Parathyroid adenoma (tissue), 2 donors: ENCODE measurements around the gene PTPRD.

Experiments used
- H2AFZ ChIP-seq: fragments of 300-600 bp; sonication (generic); one replicate; pipeline ENCODE4 v1.7.0; 2017; ENCODE audit warnings: antibody characterized with exemption, mild to moderate bottlenecking
- H3K27ac ChIP-seq: fragments of 300-600 bp; sonication (generic); one replicate; pipeline ENCODE4 v1.7.0; 2017
- H3K27me3 ChIP-seq: fragments of 300-600 bp; sonication (generic); one replicate; pipeline ENCODE4 v1.7.0; 2017; ENCODE audit warnings: low read length; ENCODE audit not compliant: control insufficient read depth, insufficient read depth
- H3K36me3 ChIP-seq: fragments of 300-600 bp; sonication (generic); one replicate; pipeline ENCODE4 v1.7.0; 2017; ENCODE audit warnings: low read length; ENCODE audit not compliant: control insufficient read depth, insufficient read depth
- H3K4me1 ChIP-seq: fragments of 300-600 bp; sonication (generic); one replicate; pipeline ENCODE4 v1.7.0; 2017; ENCODE audit warnings: control low read depth
- H3K4me2 ChIP-seq: fragments of 300-600 bp; sonication (generic); one replicate; pipeline ENCODE4 v1.7.0; 2017; ENCODE audit warnings: low read length
- H3K4me3 ChIP-seq: fragments of 300-600 bp; sonication (generic); one replicate; pipeline ENCODE4 v1.7.0; 2017; ENCODE audit warnings: low read depth, low read length
- H3K79me2 ChIP-seq: fragments of 300-600 bp; sonication (generic); one replicate; pipeline ENCODE4 v1.7.0; 2017; ENCODE audit warnings: control low read depth
- H3K9ac ChIP-seq: fragments of 300-600 bp; sonication (generic); one replicate; pipeline ENCODE4 v1.7.0; 2017; ENCODE audit warnings: mild to moderate bottlenecking
- H3K9me3 ChIP-seq: fragments of 300-600 bp; sonication (generic); one replicate; pipeline ENCODE4 v1.7.0; 2017; ENCODE audit warnings: low read length; ENCODE audit not compliant: control insufficient read depth
- TF ChIP-seq, protein P1 (sequence below): fragments of 300-600 bp; sonication (generic); IDR thresholded peaks from one replicate; pipeline ENCODE4 v1.7.0; 2017; ENCODE audit warnings: antibody characterized with exemption, mild to moderate bottlenecking
- donor health status: primary hyperparathyroidism.

PTPRD gene

GRCh38 chr9:9612270-9612669 lies 1000.5 kb downstream of the PTPRD start:
- no peaks in the 10 kb centered on the region for H3K9me3 ChIP-seq
- H3K27ac ChIP-seq: no peak overlapping the region
- no peaks in the 10 kb centered on the region for H3K27me3 ChIP-seq
- TF ChIP-seq, protein P1, sequence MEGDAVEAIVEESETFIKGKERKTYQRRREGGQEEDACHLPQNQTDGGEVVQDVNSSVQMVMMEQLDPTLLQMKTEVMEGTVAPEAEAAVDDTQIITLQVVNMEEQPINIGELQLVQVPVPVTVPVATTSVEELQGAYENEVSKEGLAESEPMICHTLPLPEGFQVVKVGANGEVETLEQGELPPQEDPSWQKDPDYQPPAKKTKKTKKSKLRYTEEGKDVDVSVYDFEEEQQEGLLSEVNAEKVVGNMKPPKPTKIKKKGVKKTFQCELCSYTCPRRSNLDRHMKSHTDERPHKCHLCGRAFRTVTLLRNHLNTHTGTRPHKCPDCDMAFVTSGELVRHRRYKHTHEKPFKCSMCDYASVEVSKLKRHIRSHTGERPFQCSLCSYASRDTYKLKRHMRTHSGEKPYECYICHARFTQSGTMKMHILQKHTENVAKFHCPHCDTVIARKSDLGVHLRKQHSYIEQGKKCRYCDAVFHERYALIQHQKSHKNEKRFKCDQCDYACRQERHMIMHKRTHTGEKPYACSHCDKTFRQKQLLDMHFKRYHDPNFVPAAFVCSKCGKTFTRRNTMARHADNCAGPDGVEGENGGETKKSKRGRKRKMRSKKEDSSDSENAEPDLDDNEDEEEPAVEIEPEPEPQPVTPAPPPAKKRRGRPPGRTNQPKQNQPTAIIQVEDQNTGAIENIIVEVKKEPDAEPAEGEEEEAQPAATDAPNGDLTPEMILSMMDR: no peak
- no peak overlapping the region for H3K4me2 ChIP-seq
- H2AFZ ChIP-seq: no peak overlapping the region
- H3K4me1 ChIP-seq: no peaks in the 10 kb centered on the region
- no peaks in the 10 kb centered on the region for H3K36me3 ChIP-seq
- no peak overlapping the region for H3K9ac ChIP-seq
- no peak overlapping the region for H3K4me3 ChIP-seq
- H3K79me2 ChIP-seq: no peaks in the 10 kb centered on the region

DNA sequence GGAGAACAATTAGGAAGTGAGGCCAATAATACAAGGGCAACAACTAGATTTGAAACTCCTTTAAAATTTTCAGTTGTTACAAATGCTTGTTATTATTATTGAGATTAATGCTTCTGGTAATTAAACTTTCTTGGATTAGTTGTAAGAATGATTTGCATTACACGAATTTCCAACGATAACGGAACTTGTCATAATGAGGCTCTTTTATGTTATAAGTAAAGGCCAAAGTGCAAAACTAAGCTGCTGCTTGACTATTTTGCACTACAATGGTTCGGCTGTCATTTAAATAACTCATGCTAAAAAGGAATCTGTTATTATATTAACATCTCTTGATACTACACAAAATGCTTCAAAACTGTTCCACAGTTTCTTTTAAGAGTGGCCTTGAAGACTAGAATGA lies 1007.1 kb downstream of the PTPRD start:
- H3K79me2 ChIP-seq: no peaks in the 10 kb centered on the region
- H3K4me1 ChIP-seq: no peaks in the 10 kb centered on the region
- no peak overlapping the region for H3K4me3 ChIP-seq
- no peaks in the 10 kb centered on the region for H3K36me3 ChIP-seq
- no peak overlapping the region for H3K4me2 ChIP-seq
- H3K27me3 ChIP-seq: no peaks in the 10 kb centered on the region
- H3K9ac ChIP-seq: no peak overlapping the region
- TF ChIP-seq, protein P1: no peak
- H3K9me3 ChIP-seq: no peaks in the 10 kb centered on the region
- no peak overlapping the region for H3K27ac ChIP-seq
- no peak overlapping the region for H2AFZ ChIP-seq

DNA sequence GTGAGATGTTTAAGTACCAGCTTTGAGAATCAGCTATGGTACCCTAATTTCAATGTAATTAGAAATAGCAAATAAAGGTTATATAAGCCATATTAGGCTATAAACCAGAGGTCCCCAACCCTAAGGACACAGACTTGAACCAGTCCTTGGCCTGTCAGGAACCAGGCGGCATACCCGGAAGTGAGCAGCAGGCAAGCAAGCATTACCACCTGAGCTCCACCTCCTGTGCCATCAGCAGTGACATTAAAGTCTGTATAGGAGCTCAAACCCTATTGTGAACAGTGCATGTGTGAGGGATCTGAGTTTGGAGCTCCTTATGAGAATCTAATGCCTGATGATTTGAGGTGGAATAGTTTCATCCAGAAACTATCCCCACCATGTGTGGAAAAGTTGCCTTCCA lies 1009.5 kb downstream of the PTPRD start:
- no peaks in the 10 kb centered on the region for H3K4me1 ChIP-seq
- H3K27me3 ChIP-seq: no peaks in the 10 kb centered on the region
- TF ChIP-seq, protein P1: no peak
- H3K27ac ChIP-seq: no peak overlapping the region
- no peaks in the 10 kb centered on the region for H3K9me3 ChIP-seq
- no peak overlapping the region for H3K4me2 ChIP-seq
- H3K4me3 ChIP-seq: no peak overlapping the region
- no peaks in the 10 kb centered on the region for H3K79me2 ChIP-seq
- H3K9ac ChIP-seq: no peak overlapping the region
- no peaks in the 10 kb centered on the region for H3K36me3 ChIP-seq
- H2AFZ ChIP-seq: no peak overlapping the region

DNA sequence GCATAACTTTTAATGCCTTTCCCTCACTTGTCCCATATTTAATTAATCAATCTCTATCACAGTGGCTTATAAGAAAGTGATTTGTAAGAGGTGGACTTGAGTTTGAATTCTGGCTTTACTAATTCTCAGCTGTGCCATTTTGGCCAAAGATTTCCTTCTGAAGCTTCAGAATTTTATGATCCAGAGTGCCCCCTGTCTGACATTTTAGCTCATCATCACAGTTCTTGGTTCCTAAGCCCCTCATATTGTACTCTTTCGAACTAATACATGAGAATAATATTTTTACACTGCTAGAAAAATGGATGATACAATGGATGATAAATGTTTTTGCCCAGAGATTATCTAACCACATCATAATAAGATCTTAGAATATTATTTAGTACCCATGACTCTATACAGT lies 1014.1 kb downstream of the PTPRD start:
- Histone ChIP-seq H3K9me3 (no peaks in the 10 kb centered on the region), H3K4me1 (no peaks in the 10 kb centered on the region), H3K36me3 (no peaks in the 10 kb centered on the region), H3K9ac (no peak overlapping the region), H3K27ac (no peak overlapping the region), H3K4me3 (no peak overlapping the region), H2AFZ (no peak overlapping the region), H3K4me2 (no peak overlapping the region), H3K79me2 (no peaks in the 10 kb centered on the region), H3K27me3 (no peaks in the 10 kb centered on the region)
- TF ChIP-seq, protein P1: no peak

DNA sequence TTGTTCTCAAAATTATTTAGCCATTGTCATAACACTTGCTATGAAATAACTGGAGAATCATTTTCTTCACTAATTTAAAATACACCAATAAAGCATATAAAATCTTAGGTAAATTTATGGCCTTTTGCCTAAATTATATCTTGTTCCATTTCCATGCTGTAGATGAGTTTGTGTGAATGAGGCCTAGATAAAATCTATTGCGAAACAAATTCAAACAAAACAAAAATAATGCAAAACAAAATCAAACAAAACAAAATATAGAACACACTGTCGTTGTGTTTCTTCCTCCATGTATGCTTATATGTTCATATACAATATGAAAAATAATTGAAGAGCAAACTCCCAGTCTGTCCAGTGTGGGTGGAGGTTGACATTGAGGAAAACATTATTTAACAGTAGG lies 1020.7 kb downstream of the PTPRD start:
- Histone ChIP-seq H3K4me3 (no peak overlapping the region), H3K4me2 (no peak overlapping the region), H3K79me2 (no peaks in the 10 kb centered on the region)

More for the DNA sequence above, 1020.7 kb downstream of the PTPRD start:
- Histone ChIP-seq H3K9me3 (no peaks in the 10 kb centered on the region), H3K27ac (no peak overlapping the region), H3K4me1 (no peaks in the 10 kb centered on the region), H3K36me3 (no peaks in the 10 kb centered on the region), H2AFZ (no peak overlapping the region), H3K27me3 (no peaks in the 10 kb centered on the region), H3K9ac (no peak overlapping the region)
- TF ChIP-seq, protein P1: no peak
